HUES48 (cell line): ENCODE data around the gene SYT9.
A peak's percentile ranks its signal among the peaks of the same experiment; 100 is the strongest.

Source experiments
- H3K27ac ChIP-seq: one replicate; pipeline ENCODE4 v1.7.0; 2013; ENCODE audit warnings: low read depth, low read length, inconsistent platforms
- H3K27me3 ChIP-seq: 2 replicates; pipeline ENCODE4 v1.6.1; 2013; ENCODE audit warnings: mild to moderate bottlenecking, low read length; ENCODE audit not compliant: control insufficient read depth, insufficient read depth
- H3K36me3 ChIP-seq: 2 replicates; pipeline ENCODE4 v1.6.1; 2013; ENCODE audit warnings: low read length; ENCODE audit not compliant: control insufficient read depth, insufficient read depth
- H3K4me1 ChIP-seq: 2 replicates; pipeline ENCODE4 v1.6.1; 2013; ENCODE audit warnings: mild to moderate bottlenecking, low read length; ENCODE audit not compliant: control insufficient read depth, insufficient read depth
- H3K4me3 ChIP-seq: 2 replicates; pipeline ENCODE4 v1.5.1; 2013; ENCODE audit warnings: mild to moderate bottlenecking, low read depth, low read length
- H3K9ac ChIP-seq: 2 replicates; pipeline ENCODE4 v1.6.1; 2013; ENCODE audit warnings: mild to moderate bottlenecking, low read depth, low read length, moderate library complexity
- H3K9me3 ChIP-seq: 2 replicates; pipeline ENCODE4 v1.6.1; 2013; ENCODE audit warnings: low read length; ENCODE audit not compliant: control insufficient read depth, insufficient read depth

The SYT9 gene, protein sequence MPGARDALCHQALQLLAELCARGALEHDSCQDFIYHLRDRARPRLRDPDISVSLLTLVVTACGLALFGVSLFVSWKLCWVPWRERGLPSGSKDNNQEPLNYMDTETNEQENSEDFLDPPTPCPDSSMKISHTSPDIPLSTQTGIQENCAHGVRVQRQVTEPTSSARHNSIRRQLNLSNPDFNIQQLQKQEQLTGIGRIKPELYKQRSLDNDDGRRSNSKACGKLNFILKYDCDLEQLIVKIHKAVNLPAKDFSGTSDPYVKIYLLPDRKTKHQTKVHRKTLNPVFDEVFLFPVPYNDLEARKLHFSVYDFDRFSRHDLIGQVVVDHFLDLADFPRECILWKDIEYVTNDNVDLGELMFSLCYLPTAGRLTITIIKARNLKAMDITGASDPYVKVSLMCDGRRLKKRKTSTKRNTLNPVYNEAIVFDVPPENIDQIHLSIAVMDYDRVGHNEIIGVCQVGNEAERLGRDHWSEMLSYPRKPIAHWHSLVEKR

DNA sequence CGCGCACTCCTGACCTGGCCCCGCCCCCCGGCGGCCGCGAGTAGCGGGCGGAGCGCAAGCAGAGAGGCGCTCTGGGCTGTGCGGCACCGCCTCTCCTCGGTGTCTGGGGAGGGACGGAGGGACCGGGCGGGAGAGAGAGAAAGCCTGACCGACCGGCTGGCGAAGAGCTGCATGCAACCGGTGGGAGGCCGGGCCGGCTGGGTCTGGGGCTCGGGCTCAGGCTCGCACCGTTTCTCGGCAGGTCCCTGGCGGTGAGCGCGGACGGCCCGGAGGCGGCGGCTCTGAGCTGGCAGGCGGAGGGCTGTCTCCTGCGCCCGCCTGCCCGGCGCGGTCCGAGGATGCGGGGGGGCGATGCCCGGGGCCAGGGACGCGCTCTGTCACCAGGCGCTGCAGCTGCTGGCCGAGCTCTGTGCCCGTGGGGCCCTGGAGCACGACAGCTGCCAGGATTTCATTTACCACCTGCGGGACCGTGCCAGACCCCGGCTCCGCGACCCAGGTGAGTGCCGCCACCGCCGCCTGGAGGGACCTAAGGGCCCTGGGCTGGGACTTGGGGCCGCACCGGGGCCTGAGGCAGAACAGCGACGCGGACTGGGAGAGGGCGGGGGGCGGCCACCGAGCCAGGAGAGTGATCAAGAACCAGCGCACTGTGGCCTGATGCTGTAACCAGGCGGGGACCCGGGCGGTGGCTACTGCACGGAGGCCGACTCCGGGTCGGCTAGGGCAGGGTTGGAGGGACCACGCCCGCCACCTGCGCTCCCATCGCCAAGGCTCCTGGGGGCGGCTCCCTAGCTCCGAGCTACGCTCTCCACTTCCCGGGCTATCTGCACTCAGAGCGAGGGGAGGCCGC lies at the start of gene SYT9:
SYT9 (plus strand) TSS at position 69 of the 847 bp plus-strand sequence; CDS start at position 352, 283 bp downstream.
- Histone ChIP-seq H3K27me3 (peaks cover 67% of the 10 kb centered on the region), H3K4me3 (peak within 1 kb of the TSS; percentile 86)

DNA sequence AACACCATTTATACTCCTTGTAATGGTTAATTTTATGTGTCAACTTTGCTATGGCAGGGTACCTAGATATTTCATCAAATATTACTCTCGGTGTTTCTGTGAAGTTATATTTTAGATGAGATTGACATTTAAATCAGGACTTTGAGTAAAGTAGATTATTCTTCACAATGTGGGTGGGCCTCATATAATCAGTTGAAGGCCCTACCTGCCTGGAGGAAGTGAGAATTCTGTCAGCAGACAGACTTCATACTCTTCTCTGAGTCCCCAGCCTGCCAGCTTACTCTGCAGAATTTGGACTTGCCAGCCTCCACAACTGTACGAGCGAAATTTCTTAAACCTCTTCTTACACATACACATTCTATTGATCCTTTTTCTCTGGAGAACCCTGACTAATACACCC lies 49.3 kb upstream of the SYT9 start:
- Histone ChIP-seq H3K9me3 (no peaks in the 10 kb centered on the region), H3K27ac (no peak overlapping the region), H3K9ac (no peak overlapping the region), H3K27me3 (no peaks in the 10 kb centered on the region), H3K36me3 (no peaks in the 10 kb centered on the region), H3K4me1 (no peaks in the 10 kb centered on the region), H3K4me3 (no peak overlapping the region)

More for the DNA sequence above, at the start of gene SYT9:
- Histone ChIP-seq H3K9ac (peak within 1 kb of the TSS; percentile 39; the same call in 1 of the 2 replicates), H3K4me1 (peaks cover 14% of the 10 kb centered on the region; the same call in 1 of the 2 replicates), H3K9me3 (no peaks in the 10 kb centered on the region), H3K36me3 (no peaks in the 10 kb centered on the region), H3K27ac (no peak within 1 kb of the TSS)

DNA sequence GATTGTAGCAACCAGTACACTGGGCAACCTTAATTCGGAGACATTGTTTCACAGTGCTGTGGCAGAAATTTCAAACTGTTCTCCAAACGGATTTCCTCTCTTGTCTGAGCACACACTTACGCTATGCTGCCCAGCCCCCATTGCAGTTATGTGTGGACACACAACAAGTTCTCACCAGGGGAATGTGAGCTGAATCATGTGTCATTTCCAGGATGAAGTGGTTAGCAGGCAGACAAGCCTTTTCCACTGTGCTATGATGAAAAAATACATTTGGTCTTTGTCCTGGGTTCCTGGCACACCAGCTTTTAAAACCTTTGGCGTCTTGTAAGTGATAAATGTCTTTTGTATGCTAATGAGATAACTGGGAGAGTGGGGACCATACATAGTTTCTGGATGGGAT lies 46.9 kb upstream of the SYT9 start:
- H3K4me1 ChIP-seq, result no peaks in the 10 kb centered on the region
- H3K27me3 ChIP-seq, result no peaks in the 10 kb centered on the region
- no peaks in the 10 kb centered on the region for H3K36me3 ChIP-seq
- no peaks in the 10 kb centered on the region for H3K9me3 ChIP-seq
- no peak overlapping the region for H3K27ac ChIP-seq
- H3K4me3 ChIP-seq, result no peak overlapping the region
- no peak overlapping the region for H3K9ac ChIP-seq

DNA sequence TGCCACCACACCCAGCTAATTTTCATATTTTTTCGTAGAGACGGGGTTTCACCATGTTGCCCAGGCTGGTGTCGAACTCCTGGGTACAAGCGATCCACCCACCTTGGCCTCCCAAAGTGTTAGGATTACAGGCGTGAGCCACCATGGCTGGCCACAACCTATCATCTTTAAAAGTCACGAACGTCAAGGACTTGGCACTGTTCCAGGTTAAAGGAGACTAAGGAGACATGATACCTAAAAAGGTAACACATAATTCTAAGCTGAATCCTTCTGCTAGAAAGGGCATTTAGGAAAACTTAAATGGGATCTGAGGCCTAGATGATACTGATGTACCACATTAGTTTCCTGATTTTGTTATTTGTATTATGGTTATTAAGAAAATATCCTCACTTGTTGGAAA lies 43.3 kb upstream of the SYT9 start:
- no peaks in the 10 kb centered on the region for H3K27me3 ChIP-seq
- H3K27ac ChIP-seq, result no peak overlapping the region
- no peaks in the 10 kb centered on the region for H3K9me3 ChIP-seq
- H3K4me3 ChIP-seq, result no peak overlapping the region
- H3K4me1 ChIP-seq, result no peaks in the 10 kb centered on the region
- H3K36me3 ChIP-seq, result no peaks in the 10 kb centered on the region
- no peak overlapping the region for H3K9ac ChIP-seq

DNA sequence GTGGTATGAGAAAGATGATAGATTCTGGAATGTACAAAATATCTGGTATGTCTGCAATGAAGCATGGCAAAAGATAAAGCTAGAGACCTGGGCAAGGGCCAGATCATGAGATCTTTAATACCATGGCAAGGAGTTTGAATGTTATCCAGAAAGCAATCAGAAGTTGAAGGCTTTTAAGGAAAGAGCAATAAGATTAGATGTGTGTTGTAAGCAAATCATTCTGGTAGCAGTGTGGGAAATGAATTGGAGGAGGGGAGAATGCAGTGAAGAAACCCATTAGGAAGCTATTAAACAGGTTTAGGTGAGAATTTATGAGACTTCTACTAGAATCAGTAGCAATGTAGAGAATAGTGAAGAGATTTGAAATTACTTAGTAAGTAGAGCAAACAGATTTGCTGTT lies 32.2 kb upstream of the SYT9 start:
- Histone ChIP-seq H3K27ac (no peak overlapping the region), H3K4me3 (no peak overlapping the region), H3K4me1 (peaks cover 6% of the 10 kb centered on the region; the same call in 1 of the 2 replicates), H3K9ac (no peak overlapping the region), H3K9me3 (no peaks in the 10 kb centered on the region), H3K27me3 (no peaks in the 10 kb centered on the region), H3K36me3 (no peaks in the 10 kb centered on the region)

DNA sequence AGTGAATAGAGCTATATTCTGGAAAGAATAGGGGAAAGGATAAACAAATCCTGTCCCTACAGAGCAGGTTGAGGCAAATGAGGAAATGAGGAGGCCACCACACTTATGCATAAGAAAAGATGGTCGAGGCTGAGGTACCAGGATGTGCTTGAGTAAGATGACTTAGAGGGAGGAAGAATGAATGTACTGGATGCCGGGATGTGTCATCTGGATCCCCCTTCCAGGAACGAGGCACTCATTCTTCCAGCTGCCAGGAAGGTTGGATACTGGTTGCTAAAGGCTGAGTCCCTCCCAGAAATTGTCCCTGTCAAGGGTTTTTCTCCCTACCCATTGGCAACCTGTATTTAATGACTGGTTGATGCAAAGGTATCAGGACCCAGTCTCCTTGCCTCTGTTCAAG lies 31.1 kb upstream of the SYT9 start:
- no peaks in the 10 kb centered on the region for H3K9me3 ChIP-seq
- no peak overlapping the region for H3K27ac ChIP-seq
- no peak overlapping the region for H3K4me3 ChIP-seq
- H3K27me3 ChIP-seq, result no peaks in the 10 kb centered on the region
- no peaks in the 10 kb centered on the region for H3K36me3 ChIP-seq
- no peak overlapping the region for H3K9ac ChIP-seq
- H3K4me1 ChIP-seq, result peaks cover 6% of the 10 kb centered on the region; the same call in 1 of the 2 replicates

DNA sequence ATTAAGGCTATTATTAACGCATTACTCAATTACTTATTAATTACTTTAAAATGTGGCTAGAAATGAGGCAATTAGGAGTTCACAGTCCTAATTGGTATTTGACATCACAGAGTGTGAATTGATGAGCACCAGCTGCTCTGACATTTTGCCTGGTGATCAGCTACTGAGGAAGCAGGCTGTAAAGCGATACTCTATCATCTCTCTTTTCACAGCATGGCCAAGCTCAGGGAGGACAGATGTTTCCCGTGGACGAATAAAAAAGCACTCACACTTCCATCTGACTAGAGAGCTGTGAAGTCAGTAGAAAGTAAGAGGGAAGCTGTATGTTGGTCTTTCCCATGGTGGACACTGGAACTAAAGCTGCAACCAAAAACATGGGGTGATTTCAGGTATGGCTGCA lies 29.1 kb upstream of the SYT9 start:
- H3K27me3 ChIP-seq, result no peaks in the 10 kb centered on the region
- H3K9me3 ChIP-seq, result no peaks in the 10 kb centered on the region
- H3K27ac ChIP-seq, result no peak overlapping the region
- H3K4me1 ChIP-seq, result peaks cover 3% of the 10 kb centered on the region; the same call in 1 of the 2 replicates
- H3K36me3 ChIP-seq, result no peaks in the 10 kb centered on the region
- no peak overlapping the region for H3K4me3 ChIP-seq
- no peak overlapping the region for H3K9ac ChIP-seq

DNA sequence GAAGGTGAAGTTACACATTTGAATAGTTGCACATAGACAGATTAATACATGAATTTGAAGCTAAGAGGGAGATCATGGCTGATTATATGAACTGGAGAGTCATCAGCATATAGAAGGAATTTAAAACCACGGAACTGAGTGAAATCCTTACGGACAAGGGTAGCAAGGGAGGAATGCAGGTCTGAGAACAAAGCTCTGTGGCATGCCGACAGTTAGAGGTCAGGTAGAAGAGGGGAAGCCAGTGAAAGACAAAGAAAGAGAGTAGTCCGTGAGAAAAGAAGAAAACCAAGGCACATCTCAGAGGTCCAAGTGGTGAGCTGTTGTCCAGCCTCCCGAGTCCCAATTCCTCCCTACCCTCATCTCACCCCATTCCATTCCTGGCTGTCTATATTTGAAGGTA lies 11.8 kb upstream of the SYT9 start:
- Histone ChIP-seq H3K4me3 (no peak overlapping the region), H3K27me3 (no peaks in the 10 kb centered on the region), H3K9me3 (no peaks in the 10 kb centered on the region), H3K36me3 (no peaks in the 10 kb centered on the region), H3K9ac (no peak overlapping the region), H3K4me1 (peaks cover 8% of the 10 kb centered on the region), H3K27ac (no peak overlapping the region)

DNA sequence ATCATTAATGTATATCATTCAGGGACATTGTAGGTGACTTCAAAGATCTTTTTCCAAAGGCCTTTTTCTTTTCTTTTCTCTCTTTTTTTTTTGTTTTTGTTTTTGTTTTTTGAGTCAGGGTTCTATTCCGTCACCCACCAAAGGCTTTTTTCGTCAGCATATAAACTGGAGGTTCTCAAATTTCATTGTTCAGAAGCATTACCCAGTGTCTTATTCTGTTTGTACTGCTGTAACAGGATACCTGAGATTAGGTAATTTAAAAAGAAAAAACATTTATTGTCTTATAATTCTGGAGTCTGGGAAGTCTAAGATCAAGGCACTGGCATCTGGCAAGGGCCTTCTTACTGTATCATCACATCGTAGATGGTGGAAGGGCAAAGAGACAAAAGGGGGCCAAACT lies 6.4 kb upstream of the SYT9 start:
- Histone ChIP-seq H3K27me3 (peaks cover 15% of the 10 kb centered on the region), H3K4me1 (0 out of 2 replicates have a peak, but pooled peaks cover under 1% of the 10 kb centered on the region), H3K27ac (no peak overlapping the region), H3K36me3 (no peaks in the 10 kb centered on the region), H3K4me3 (no peak overlapping the region), H3K9ac (no peak overlapping the region), H3K9me3 (no peaks in the 10 kb centered on the region)

DNA sequence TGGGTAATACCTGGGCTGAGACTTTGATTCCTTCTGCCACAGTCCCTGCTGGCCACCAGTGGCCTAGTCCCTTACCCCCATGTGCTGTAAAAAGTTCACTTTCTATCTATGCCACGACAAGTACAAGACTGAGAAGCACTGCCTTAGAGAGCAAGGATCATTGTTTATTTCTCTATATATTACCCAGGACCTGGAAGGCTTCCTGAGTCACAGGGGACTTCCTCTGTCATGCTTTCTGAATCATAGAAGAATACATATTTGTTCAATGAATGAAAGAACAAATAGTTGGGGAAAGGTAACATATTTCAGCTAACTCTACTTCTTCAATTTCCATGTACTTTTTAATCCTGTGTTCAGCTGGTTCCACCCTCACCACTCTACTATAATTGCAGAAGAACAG lies 5.5 kb upstream of the SYT9 start:
- no peaks in the 10 kb centered on the region for H3K36me3 ChIP-seq
- H3K9me3 ChIP-seq, result no peaks in the 10 kb centered on the region
- no peaks in the 10 kb centered on the region for H3K4me1 ChIP-seq
- no peak overlapping the region for H3K27ac ChIP-seq
- peaks cover 23% of the 10 kb centered on the region for H3K27me3 ChIP-seq
- no peak overlapping the region for H3K9ac ChIP-seq
- H3K4me3 ChIP-seq, result no peak overlapping the region

DNA sequence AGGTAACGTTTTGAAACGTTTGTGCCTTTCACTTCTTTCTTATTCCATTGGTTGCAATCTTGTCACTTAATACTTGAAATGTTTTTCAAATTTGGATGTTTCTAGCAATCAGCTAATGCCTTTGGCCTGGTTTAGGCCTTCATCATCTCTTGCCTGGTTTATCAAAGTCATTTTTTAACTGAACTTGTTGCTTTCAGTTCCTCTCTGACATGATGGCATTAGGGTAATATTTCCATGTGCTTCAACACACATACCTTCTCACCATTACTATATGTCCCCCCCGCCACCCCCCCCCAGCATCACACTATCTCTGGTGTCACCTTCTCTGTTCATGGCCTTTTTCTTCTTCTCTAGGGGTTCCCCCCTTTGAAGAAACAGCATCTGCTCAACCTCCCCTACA lies 1.5 kb upstream of the SYT9 start:
- peaks cover 61% of the 10 kb centered on the region for H3K27me3 ChIP-seq
- H3K36me3 ChIP-seq, result no peaks in the 10 kb centered on the region
- peaks cover 14% of the 10 kb centered on the region; the same call in 1 of the 2 replicates for H3K4me1 ChIP-seq
- no peaks in the 10 kb centered on the region for H3K9me3 ChIP-seq
- no peak overlapping the region for H3K4me3 ChIP-seq
- no peak overlapping the region for H3K9ac ChIP-seq
- no peak overlapping the region for H3K27ac ChIP-seq
